Esophagus squamous epithelium (tissue), 5 donors: ENCODE measurements around the gene SERPINA4. TPM values are rescaled to one million over a fixed set of nuclear protein-coding genes. Genes with fewer than 3 reads are reported as not detected.
A peak's percentile ranks its signal among the peaks of the same experiment; 100 is the strongest.

Experiments
- DNase-seq: peaks from one replicate; lab custom pipeline; 2025; lab: John Stamatoyannopoulos, UW
- H3K27ac ChIP-seq, 4 donors: fragments of 200-600 bp; sonication (generic); one replicate each; pipeline ENCODE4 v1.5.1; 2016 to 2019; ENCODE audit warnings: mild to moderate bottlenecking in 1 of 4
- H3K27me3 ChIP-seq, 4 donors: fragments of 200-600 bp; sonication (generic); 1 replicate in 3 of 4; 2 replicates in 1 of 4; pipeline versions ENCODE4 v1.5.1 to v1.6.0; 2017 to 2021; ENCODE audit warnings: antibody characterized with exemption in 1 of 4
- H3K36me3 ChIP-seq, 3 donors: fragments of 200-600 bp; sonication (generic); one replicate each; pipeline ENCODE4 v1.5.1; 2016 to 2019
- H3K4me1 ChIP-seq, 3 donors: fragments of 200-600 bp; sonication (generic); one replicate each; pipeline ENCODE4 v1.5.1; 2017 to 2019
- H3K4me3 ChIP-seq, 4 donors: fragments of 200-600 bp; sonication (generic); 1 replicate in 3 of 4; 2 replicates in 1 of 4; pipeline ENCODE4 v1.5.1; 2016 to 2019; ENCODE audit warnings: mild to moderate bottlenecking in 2 of 4, moderate library complexity in 1 of 4
- H3K9me3 ChIP-seq, 3 donors: fragments of 200-600 bp; sonication (generic); one replicate each; pipeline ENCODE4 v1.5.1; 2016 to 2019
- CTCF ChIP-seq, 6 experiments: fragments of 450-650 bp in 4 of 6; fragments of 200-600 bp in 2 of 6; sonication (generic) in 2 of 6; IDR thresholded peaks; one replicate each; pipeline ENCODE4 v1.5.1; 2016 to 2019; ENCODE audit warnings: antibody characterized with exemption in 6 of 6, mild to moderate bottlenecking in 4 of 6, moderate library complexity in 4 of 6
- POLR2A ChIP-seq, 4 donors: fragments of 450-650 bp; IDR thresholded peaks; one replicate each; pipeline ENCODE4 v1.6.1; 2017; ENCODE audit warnings: antibody characterized with exemption in 4 of 4, mild to moderate bottlenecking in 4 of 4, moderate library complexity in 3 of 4
- WGBS, 2 donors: methylation state at CpG; one replicate each; pipeline ENCODE4 v1.1.5; 2018; 5-methylcytosine and 5-hydroxymethylcytosine counted together
- intact Hi-C: fragments of 100-400 bp; cut with DNase I; formaldehyde crosslinking; loops from one replicate; pipeline ENCODE4 v1.15.0; 2022
- total RNA-seq, 4 donors: library from RNA; depleted of rRNA; stranded (reverse); fragments of >200 nt; gene quantifications; one replicate each; pipeline ENCODE4 v1.1.0, GENCODE V29; 2016
- donor health status: DM: yes; HTN: yes; CAD: no.

SERPINA4 gene
- total RNA-seq, 4 donors from 2014 or later = not detected

GRCh38 chr14:94598506-94598815, 37.2 kb downstream of the SERPINA4 start:
- no peaks in the 10 kb centered on the region for H3K36me3 ChIP-seq
- no peak for DNase-seq
- 65 to 70% methylated on average over 6 to 7 of the region's 7 CpGs for WGBS, 2 donors
- no peaks in the 10 kb centered on the region for H3K9me3 ChIP-seq
- H3K4me3 ChIP-seq = no peak overlapping the region
- TF ChIP-seq CTCF (IDR thresholded peaks at IDR 0.05) = no peak
- no peaks in the 10 kb centered on the region for H3K27me3 ChIP-seq
- H3K4me1 ChIP-seq = peaks cover 29 to 46% (median 40%) of the 10 kb centered on the region in 3 donors
- peak overlapping the region; percentile 71 to 83 (median 78) for H3K27ac ChIP-seq
- intact Hi-C loops = no loop called here

GRCh38 chr14:94598816-94599655, 37.8 kb downstream of the SERPINA4 start:
- intact Hi-C loops = no loop called here

GRCh38 chr14:94599656-94600004, 38.4 kb downstream of the SERPINA4 start:
- WGBS, 2 donors = 27 to 43% methylated on average over 3 of the region's 3 CpGs
- Histone ChIP-seq H3K36me3 (no peaks in the 10 kb centered on the region), H3K27me3 (no peaks in the 10 kb centered on the region), H3K4me3 (no peak overlapping the region), H3K9me3 (no peaks in the 10 kb centered on the region), H3K27ac (peak overlapping the region; percentile 51 to 83 (median 78)), H3K4me1 (peaks cover 29 to 46% (median 40%) of the 10 kb centered on the region in 3 donors)
- intact Hi-C loops = no loop called here
- no peak for TF ChIP-seq POLR2A (IDR thresholded peaks at IDR 0.05)
- TF ChIP-seq CTCF (IDR thresholded peaks at IDR 0.05) = no peak
- DNase-seq = no peak

More at GRCh38 chr14:94598816-94599655, 37.8 kb downstream of the SERPINA4 start:
- peak overlapping the region; percentile 71 to 83 (median 78) for H3K27ac ChIP-seq
- H3K27me3 ChIP-seq = no peaks in the 10 kb centered on the region
- H3K9me3 ChIP-seq = no peaks in the 10 kb centered on the region
- H3K4me1 ChIP-seq = peaks cover 29 to 46% (median 40%) of the 10 kb centered on the region in 3 donors
- TF ChIP-seq CTCF (IDR thresholded peaks at IDR 0.05) (peak in 2 of 6 experiments; percentile 24 to 27), POLR2A (IDR thresholded peaks at IDR 0.05) (no peak)
- H3K4me3 ChIP-seq = no peak overlapping the region
- WGBS, 2 donors = 50 to 61% methylated on average over 6 to 9 of the region's 11 CpGs
- no peaks in the 10 kb centered on the region for H3K36me3 ChIP-seq
- DNase-seq = no peak

- H3K27ac ChIP-seq = peak overlapping the region; percentile 51 to 83 (median 78)
- 77 to 100% methylated on average over 1 to 6 of the region's 11 CpGs for WGBS, 2 donors
- H3K4me3 ChIP-seq = no peak overlapping the region
- H3K9me3 ChIP-seq = no peaks in the 10 kb centered on the region
- DNase-seq = no peak
- no peaks in the 10 kb centered on the region for H3K27me3 ChIP-seq
- peaks cover 29 to 46% (median 40%) of the 10 kb centered on the region in 3 donors for H3K4me1 ChIP-seq
- intact Hi-C loops = no loop called here
- TF ChIP-seq CTCF (IDR thresholded peaks at IDR 0.05) = no peak
- TF ChIP-seq POLR2A (IDR thresholded peaks at IDR 0.05) = no peak
- H3K36me3 ChIP-seq = no peaks in the 10 kb centered on the region
These were observed 38.9 kb downstream of the SERPINA4 start for GRCh38 chr14:94600148-94600545.

- no peak for DNase-seq
- Histone ChIP-seq H3K9me3 (no peaks in the 10 kb centered on the region), H3K36me3 (no peaks in the 10 kb centered on the region), H3K27ac (peak overlapping the region; percentile 50 to 83 (median 79)), H3K27me3 (no peaks in the 10 kb centered on the region), H3K4me3 (no peak overlapping the region), H3K4me1 (peaks cover 29 to 46% (median 40%) of the 10 kb centered on the region in 3 donors)
- TF ChIP-seq CTCF (IDR thresholded peaks at IDR 0.05) = no peak
- TF ChIP-seq POLR2A (IDR thresholded peaks at IDR 0.05) = no peak
- 4 to 18% methylated on average over 5 of the region's 6 CpGs for WGBS, 2 donors
- intact Hi-C loops = no loop called here
These were observed 40.7 kb downstream of the SERPINA4 start for GRCh38 chr14:94601884-94602391.
